Hematopoietic multipotent progenitor cell treated with erythropoietin and hydrocortisone succinate and interleukin-3 and kit ligand, for 8 days (in vitro differentiated cells): ENCODE data around the gene ZBTB44.
"Not testable (repeated sequence)": the region's sequence is repeated elsewhere in the genome, so short reads cannot be mapped to it uniquely, and the experiment has no call there.

Experiments used
- DNase-seq: peaks from one replicate; pipeline ENCODE4 v3.0.0-alpha.2; 2015

The ZBTB44 gene

GRCh38 chr11:130314750-130315285 lies at the start of gene ZBTB44:
Gene ZBTB44, minus strand, starts transcription at chr11:130314917. Its CDS starts 53,044 bp downstream, at chr11:130261873.
- peak; percentile 92 for DNase-seq

GRCh38 chr11:130359419-130359818 lies 44.7 kb upstream of the ZBTB44 start:
- DNase-seq, result no peak

GRCh38 chr11:130358398-130358797 lies 43.7 kb upstream of the ZBTB44 start:
- DNase-seq, result no peak

- no peak for DNase-seq
These were observed 32.5 kb upstream of the ZBTB44 start for GRCh38 chr11:130347261-130347660.

GRCh38 chr11:130344841-130345240 lies 30.1 kb upstream of the ZBTB44 start:
- no peak for DNase-seq

- DNase-seq, result no peak
These were observed 26.1 kb upstream of the ZBTB44 start for GRCh38 chr11:130340671-130341319.

GRCh38 chr11:130338667-130339066 lies 23.9 kb upstream of the ZBTB44 start:
- DNase-seq, result no peak

- DNase-seq, result no peak
These were observed 22.8 kb upstream of the ZBTB44 start for GRCh38 chr11:130337281-130338089.

GRCh38 chr11:130331397-130331796 lies 16.7 kb upstream of the ZBTB44 start:
- DNase-seq, result not testable (repeated sequence)

GRCh38 chr11:130330101-130330684 lies 15.5 kb upstream of the ZBTB44 start:
- no peak for DNase-seq

- no peak for DNase-seq
These were observed 13.7 kb upstream of the ZBTB44 start for GRCh38 chr11:130328420-130328819.

- DNase-seq, result no peak
These were observed 13.0 kb upstream of the ZBTB44 start for GRCh38 chr11:130327716-130328115.

GRCh38 chr11:130325691-130326090 lies 11.0 kb upstream of the ZBTB44 start:
- no peak for DNase-seq

- DNase-seq, result no peak
These were observed 9.0 kb upstream of the ZBTB44 start for GRCh38 chr11:130323452-130324450.

GRCh38 chr11:130322126-130322525 lies 7.4 kb upstream of the ZBTB44 start:
- no peak for DNase-seq

- DNase-seq, result no peak
These were observed 3.4 kb upstream of the ZBTB44 start for GRCh38 chr11:130318031-130318673.

- peak; percentile 55 for DNase-seq
These were observed 745 bp upstream of the ZBTB44 start for GRCh38 chr11:130315354-130315970.

GRCh38 chr11:130314184-130314749 lies 450 bp downstream of the ZBTB44 start:
- peak; percentile 78 for DNase-seq

- peak; percentile 44 for DNase-seq
These were observed 1.1 kb downstream of the ZBTB44 start for GRCh38 chr11:130313383-130314183.

GRCh38 chr11:130312046-130312445 lies 2.7 kb downstream of the ZBTB44 start:
- no peak for DNase-seq
